Mucosa of stomach (tissue), 1 donor: ENCODE results near the gene EPB41L4A.
"Not testable (repeated sequence)": the region's sequence is repeated elsewhere in the genome, so short reads cannot be mapped to it uniquely, and the experiment has no call there.

Experiments
- H3K27me3 ChIP-seq: one replicate; pipeline ENCODE4 v1.7.0; 2013; ENCODE audit warnings: mild to moderate bottlenecking, low read length; ENCODE audit not compliant: control insufficient read depth, insufficient read depth
- H3K36me3 ChIP-seq: one replicate; pipeline ENCODE4 v1.7.0; 2013; ENCODE audit warnings: low read length; ENCODE audit not compliant: control insufficient read depth, insufficient read depth
- H3K4me1 ChIP-seq: one replicate; pipeline ENCODE4 v1.7.0; 2013; ENCODE audit warnings: mild to moderate bottlenecking, low read length; ENCODE audit not compliant: control insufficient read depth, insufficient read depth
- H3K4me3 ChIP-seq: one replicate; pipeline ENCODE4 v1.7.0; 2013; ENCODE audit warnings: low read length
- H3K9ac ChIP-seq: one replicate; pipeline ENCODE4 v1.7.0; 2013; ENCODE audit warnings: mild to moderate bottlenecking, low read length, moderate library complexity
- H3K9me3 ChIP-seq: one replicate; pipeline ENCODE4 v1.7.0; 2013; ENCODE audit warnings: mild to moderate bottlenecking, low read length, moderate library complexity; ENCODE audit not compliant: control insufficient read depth
- donor health status: Pancreatic carcinoma.

The EPB41L4A gene

DNA sequence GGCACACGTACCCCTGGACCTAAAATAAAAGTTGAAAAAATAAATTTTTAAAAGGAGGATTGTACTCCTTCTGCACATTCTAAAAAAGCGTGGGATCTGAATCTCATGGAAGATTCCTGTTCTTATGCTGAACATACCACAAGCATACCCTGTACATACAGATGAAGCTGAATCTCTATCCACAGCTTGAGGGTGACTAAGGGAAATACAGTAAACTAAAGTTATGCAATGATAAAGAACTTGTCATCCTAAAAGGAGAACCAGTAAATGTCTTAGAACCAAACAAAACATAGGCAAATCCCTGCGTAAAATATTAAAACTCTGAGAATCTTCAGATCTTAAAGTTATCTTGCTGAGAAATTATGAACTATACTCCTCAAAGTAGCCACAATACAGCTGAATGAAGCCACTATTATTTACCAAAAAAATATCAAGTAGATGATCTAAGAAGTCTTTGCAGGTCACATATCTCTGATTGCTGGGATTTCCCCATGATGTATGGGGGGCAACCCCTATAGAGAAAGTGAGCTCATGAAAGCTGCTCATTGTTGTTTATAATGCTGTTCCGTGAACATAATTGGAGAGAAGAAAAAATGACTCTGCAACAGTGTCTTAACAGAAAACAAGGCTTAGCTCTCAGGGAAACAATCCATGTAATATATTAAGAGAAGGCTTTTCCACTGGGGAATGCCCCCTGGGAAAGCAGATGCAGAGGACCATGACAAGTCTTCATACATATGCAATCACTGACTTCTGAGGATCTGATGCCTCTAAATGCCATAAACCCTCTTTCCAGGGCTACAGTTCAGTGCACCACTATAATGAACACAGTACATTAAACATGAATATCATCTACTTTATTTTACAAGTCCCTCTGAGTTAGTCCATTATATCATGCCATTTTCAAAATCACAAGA, 210.1 kb downstream of the EPB41L4A start:
- Histone ChIP-seq H3K4me3 (no peak overlapping the region), H3K9me3 (no peaks in the 10 kb centered on the region), H3K36me3 (no peaks in the 10 kb centered on the region), H3K27me3 (no peaks in the 10 kb centered on the region), H3K4me1 (no peaks in the 10 kb centered on the region), H3K9ac (no peak overlapping the region)

- not testable (repeated sequence) for H3K4me1 ChIP-seq, H3K9me3 ChIP-seq
Measured at GRCh38 chr5:112208195-112208594, 210.9 kb downstream of the EPB41L4A start.

GRCh38 chr5:112205846-112206245, 213.2 kb downstream of the EPB41L4A start:
- Histone ChIP-seq H3K4me1 (no peaks in the 10 kb centered on the region), H3K36me3 (no peaks in the 10 kb centered on the region), H3K27me3 (no peaks in the 10 kb centered on the region)

More at GRCh38 chr5:112208195-112208594, 210.9 kb downstream of the EPB41L4A start:
- H3K4me3 ChIP-seq, H3K27me3 ChIP-seq, H3K36me3 ChIP-seq, H3K9ac ChIP-seq: not testable (repeated sequence)

GRCh38 chr5:112203229-112203628, 215.8 kb downstream of the EPB41L4A start:
- Histone ChIP-seq H3K4me3 (no peak overlapping the region), H3K4me1 (no peaks in the 10 kb centered on the region), H3K27me3 (no peaks in the 10 kb centered on the region), H3K36me3 (no peaks in the 10 kb centered on the region), H3K9me3 (no peaks in the 10 kb centered on the region), H3K9ac (no peak overlapping the region)

More at GRCh38 chr5:112205846-112206245, 213.2 kb downstream of the EPB41L4A start:
- Histone ChIP-seq H3K4me3 (no peak overlapping the region), H3K9me3 (no peaks in the 10 kb centered on the region), H3K9ac (no peak overlapping the region)

DNA sequence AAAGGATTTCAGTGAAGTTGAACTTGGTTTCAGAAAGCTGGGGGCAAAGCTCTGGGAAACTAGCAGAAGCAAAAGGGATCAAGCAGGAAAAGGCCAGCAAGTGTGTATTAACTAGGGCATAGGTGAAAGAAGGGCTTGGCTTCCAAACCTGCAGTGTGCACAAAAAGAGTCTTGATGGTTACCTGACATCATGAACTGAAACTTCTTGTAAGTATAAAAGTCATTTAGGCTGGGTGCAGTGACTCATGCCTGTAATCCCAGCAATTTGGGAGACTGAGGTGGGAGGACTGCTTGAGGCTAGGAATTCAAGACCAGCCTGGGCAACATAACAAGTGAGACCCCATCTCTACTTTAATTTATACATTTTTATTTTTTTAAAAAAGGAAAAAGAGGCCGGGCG, 216.4 kb downstream of the EPB41L4A start:
- Histone ChIP-seq H3K36me3 (no peaks in the 10 kb centered on the region), H3K9ac (no peak overlapping the region), H3K27me3 (no peaks in the 10 kb centered on the region), H3K4me3 (no peak overlapping the region), H3K9me3 (no peaks in the 10 kb centered on the region), H3K4me1 (no peaks in the 10 kb centered on the region)

DNA sequence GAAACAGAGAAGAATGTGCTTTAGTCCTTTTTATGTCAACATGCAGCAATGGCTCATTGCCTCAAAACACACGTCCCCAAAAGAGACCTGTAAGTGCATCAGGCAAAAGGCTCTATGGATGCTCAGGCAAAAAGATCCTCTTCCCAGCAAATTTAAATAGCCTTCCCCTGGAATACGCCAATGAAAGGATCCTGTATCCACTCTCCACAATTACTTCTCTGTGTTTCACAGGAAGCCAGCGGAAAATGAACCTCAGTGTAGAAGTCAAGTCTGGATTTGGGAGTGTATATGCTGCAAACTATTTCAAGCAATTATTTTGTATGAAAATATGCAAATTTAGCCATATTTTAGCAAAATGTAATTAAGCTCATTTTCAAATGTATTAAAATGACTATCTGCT, 217.9 kb downstream of the EPB41L4A start:
- Histone ChIP-seq H3K9me3 (no peaks in the 10 kb centered on the region), H3K27me3 (no peaks in the 10 kb centered on the region), H3K4me3 (no peak overlapping the region), H3K4me1 (no peaks in the 10 kb centered on the region), H3K36me3 (no peaks in the 10 kb centered on the region), H3K9ac (no peak overlapping the region)

DNA sequence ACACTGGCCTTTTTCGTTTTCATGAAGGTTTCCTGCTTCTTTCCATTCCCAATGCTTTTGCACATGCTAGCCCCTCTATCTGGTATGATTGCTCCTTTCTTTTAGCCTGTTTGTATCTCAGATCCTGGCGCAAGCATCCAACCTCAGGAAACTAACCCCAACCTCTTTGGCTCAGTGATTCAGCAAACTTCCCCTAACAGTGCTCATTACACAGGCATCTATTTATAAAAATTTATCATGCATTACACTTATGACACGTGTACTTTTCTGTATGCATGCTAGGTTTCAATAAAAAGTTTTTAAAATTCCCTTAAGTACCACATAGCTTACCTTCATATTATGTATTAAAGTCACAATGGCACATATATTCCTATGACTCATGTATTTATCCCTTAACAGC, 218.9 kb downstream of the EPB41L4A start:
- H3K27me3 ChIP-seq, result no peaks in the 10 kb centered on the region
- H3K9ac ChIP-seq, result no peak overlapping the region
- no peak overlapping the region for H3K4me3 ChIP-seq
- no peaks in the 10 kb centered on the region for H3K4me1 ChIP-seq
- H3K9me3 ChIP-seq, result no peaks in the 10 kb centered on the region
- H3K36me3 ChIP-seq, result no peaks in the 10 kb centered on the region

GRCh38 chr5:112196584-112196983, 222.5 kb downstream of the EPB41L4A start:
- no peak overlapping the region for H3K9ac ChIP-seq
- no peaks in the 10 kb centered on the region for H3K4me1 ChIP-seq
- no peaks in the 10 kb centered on the region for H3K9me3 ChIP-seq
- H3K27me3 ChIP-seq, result no peaks in the 10 kb centered on the region
- no peak overlapping the region for H3K4me3 ChIP-seq
- H3K36me3 ChIP-seq, result no peaks in the 10 kb centered on the region

DNA sequence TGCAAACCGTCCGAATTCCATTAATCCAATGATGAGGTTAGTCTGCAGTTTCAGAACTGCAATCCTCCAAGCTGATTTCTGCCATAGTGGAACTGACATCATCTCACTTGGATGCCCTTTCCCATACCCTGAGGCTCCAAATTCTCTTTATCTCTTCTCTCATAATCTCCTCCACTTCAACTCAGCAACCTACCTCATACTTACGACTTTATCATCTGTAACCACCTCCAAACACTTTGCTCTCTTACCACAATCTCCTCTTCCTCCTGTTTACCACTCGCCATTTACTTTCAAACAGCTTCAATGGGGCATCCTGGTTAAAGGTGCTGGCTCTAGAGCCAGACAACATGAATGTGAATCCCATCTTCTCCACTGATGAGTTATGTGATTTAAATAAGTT, 223.2 kb downstream of the EPB41L4A start:
- Histone ChIP-seq H3K4me3 (no peak overlapping the region), H3K27me3 (no peaks in the 10 kb centered on the region), H3K9me3 (no peaks in the 10 kb centered on the region), H3K4me1 (no peaks in the 10 kb centered on the region), H3K9ac (no peak overlapping the region), H3K36me3 (no peaks in the 10 kb centered on the region)

GRCh38 chr5:112192866-112193265, 226.2 kb downstream of the EPB41L4A start:
- H3K9ac ChIP-seq, result no peak overlapping the region
- H3K27me3 ChIP-seq, result no peaks in the 10 kb centered on the region
- no peaks in the 10 kb centered on the region for H3K36me3 ChIP-seq
- no peaks in the 10 kb centered on the region for H3K9me3 ChIP-seq
- H3K4me3 ChIP-seq, result no peak overlapping the region
- H3K4me1 ChIP-seq, result no peaks in the 10 kb centered on the region

- H3K4me3 ChIP-seq, result no peak overlapping the region
Measured at GRCh38 chr5:112192072-112192471, 227.0 kb downstream of the EPB41L4A start.

DNA sequence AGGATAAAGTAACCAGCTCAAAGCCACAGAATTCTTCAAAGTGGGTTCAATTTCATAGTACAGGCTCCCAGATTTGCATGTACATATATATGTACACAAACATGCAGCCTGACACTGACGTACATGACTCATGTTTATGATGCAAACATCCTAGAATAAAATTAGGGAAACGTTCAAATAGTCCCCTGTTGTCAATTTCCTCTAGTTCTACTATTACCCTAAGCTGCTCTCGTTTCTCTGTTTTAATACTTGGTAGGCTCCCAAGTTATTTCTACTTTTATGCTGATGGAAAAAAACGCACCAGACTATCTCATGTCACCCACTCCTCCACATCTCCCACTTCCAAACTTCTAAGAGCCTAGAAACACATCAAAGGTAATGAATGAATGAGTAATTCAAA, 229.7 kb downstream of the EPB41L4A start:
- no peak overlapping the region for H3K4me3 ChIP-seq
- no peaks in the 10 kb centered on the region for H3K27me3 ChIP-seq
- no peak overlapping the region for H3K9ac ChIP-seq
- no peaks in the 10 kb centered on the region for H3K4me1 ChIP-seq
- no peaks in the 10 kb centered on the region for H3K36me3 ChIP-seq
- H3K9me3 ChIP-seq, result no peaks in the 10 kb centered on the region

More at GRCh38 chr5:112192072-112192471, 227.0 kb downstream of the EPB41L4A start:
- no peak overlapping the region for H3K9ac ChIP-seq
- H3K36me3 ChIP-seq, result no peaks in the 10 kb centered on the region
- no peaks in the 10 kb centered on the region for H3K4me1 ChIP-seq
- H3K27me3 ChIP-seq, result no peaks in the 10 kb centered on the region
- no peaks in the 10 kb centered on the region for H3K9me3 ChIP-seq
